Measurements from ENCODE around the gene KIF18B. TPM values are rescaled to one million over a fixed set of nuclear protein-coding genes. Genes with fewer than 3 reads are reported as not detected.
A peak's percentile ranks its signal among the peaks of the same experiment; 100 is the strongest.

Gene KIF18B
- total and polyA plus RNA-seq, 2 of the 13 experiments (the other 11 are each of a cell fraction or from before 2014, with no cell fraction given): 15.2 to 15.3 TPM

DNA sequence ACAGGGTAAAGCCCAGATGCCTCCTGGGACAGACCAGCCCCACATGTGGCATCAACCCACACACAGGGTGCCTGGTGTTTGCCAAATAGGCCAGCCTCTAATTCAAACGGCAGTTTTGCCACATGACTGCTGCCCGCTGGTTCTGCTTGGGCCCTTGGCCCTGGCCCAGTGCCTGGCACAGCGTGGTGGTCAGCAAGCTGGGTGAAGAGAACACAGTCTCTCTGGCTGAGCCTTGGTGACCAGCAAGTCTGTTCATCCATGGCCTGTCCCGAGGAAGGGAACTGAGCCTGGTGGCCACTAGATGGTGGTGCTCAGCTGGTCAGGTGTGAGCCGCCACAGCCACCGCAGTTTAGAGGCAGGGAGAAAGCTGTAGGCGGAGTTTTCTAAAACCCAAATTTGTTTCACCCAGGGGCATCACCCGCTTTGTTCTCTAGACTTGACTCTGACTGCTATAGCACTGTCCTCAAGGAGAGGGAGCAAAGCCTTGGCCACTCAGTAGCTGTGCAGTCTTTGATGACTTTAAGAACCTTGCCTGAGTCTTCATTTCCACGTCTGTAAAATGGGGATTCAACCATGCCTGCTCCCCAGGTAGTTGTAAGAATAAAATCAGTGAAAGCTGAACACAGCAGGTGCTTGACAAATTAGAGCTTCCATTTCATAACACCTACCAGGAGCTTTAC is 27.5 kb downstream of the KIF18B start (continued):
- TF ChIP-seq, protein P1, sequence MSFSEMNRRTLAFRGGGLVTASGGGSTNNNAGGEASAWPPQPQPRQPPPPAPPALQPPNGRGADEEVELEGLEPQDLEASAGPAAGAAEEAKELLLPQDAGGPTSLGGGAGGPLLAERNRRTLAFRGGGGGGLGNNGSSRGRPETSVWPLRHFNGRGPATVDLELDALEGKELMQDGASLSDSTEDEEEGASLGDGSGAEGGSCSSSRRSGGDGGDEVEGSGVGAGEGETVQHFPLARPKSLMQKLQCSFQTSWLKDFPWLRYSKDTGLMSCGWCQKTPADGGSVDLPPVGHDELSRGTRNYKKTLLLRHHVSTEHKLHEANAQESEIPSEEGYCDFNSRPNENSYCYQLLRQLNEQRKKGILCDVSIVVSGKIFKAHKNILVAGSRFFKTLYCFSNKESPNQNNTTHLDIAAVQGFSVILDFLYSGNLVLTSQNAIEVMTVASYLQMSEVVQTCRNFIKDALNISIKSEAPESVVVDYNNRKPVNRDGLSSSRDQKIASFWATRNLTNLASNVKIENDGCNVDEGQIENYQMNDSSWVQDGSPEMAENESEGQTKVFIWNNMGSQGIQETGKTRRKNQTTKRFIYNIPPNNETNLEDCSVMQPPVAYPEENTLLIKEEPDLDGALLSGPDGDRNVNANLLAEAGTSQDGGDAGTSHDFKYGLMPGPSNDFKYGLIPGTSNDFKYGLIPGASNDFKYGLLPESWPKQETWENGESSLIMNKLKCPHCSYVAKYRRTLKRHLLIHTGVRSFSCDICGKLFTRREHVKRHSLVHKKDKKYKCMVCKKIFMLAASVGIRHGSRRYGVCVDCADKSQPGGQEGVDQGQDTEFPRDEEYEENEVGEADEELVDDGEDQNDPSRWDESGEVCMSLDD (CRISPR knock-in tag; IDR thresholded peaks at IDR 0.05; ENCODE audit: borderline replicate concordance): no peak
- TF ChIP-seq ARNT (IDR thresholded peaks at IDR 0.05) (no peak), JUND (CRISPR knock-in tag; IDR thresholded peaks at IDR 0.05) (no peak), ZBTB8A (CRISPR knock-in tag; IDR thresholded peaks at IDR 0.05; ENCODE audit: borderline replicate concordance, low read depth) (no peak), PITX1 (CRISPR knock-in tag; IDR thresholded peaks at IDR 0.05) (no peak), ZNF577 (CRISPR knock-in tag; IDR thresholded peaks at IDR 0.05; ENCODE audit: borderline replicate concordance, low read depth) (no peak), CCDC6 (CRISPR knock-in tag; IDR thresholded peaks at IDR 0.05) (no peak), GABPA (IDR thresholded peaks at IDR 0.05; ENCODE audit: low read depth, low read length) (no peak), GABPA (CRISPR knock-in tag; IDR thresholded peaks at IDR 0.05; ENCODE audit: low read depth) (no peak), THAP11 (CRISPR knock-in tag; IDR thresholded peaks at IDR 0.05) (peak; percentile 46; the same call in 1 of the 2 replicates), LCORL (IDR thresholded peaks at IDR 0.05) (no peak), LCORL (CRISPR knock-in tag; IDR thresholded peaks at IDR 0.05) (peak; percentile 76; the same call in 1 of the 2 replicates), ATRX (CRISPR knock-in tag; IDR thresholded peaks at IDR 0.05; ENCODE audit: borderline replicate concordance) (no peak), ZNF841 (CRISPR knock-in tag; IDR thresholded peaks at IDR 0.05; ENCODE audit: borderline replicate concordance) (no peak), HNF4G (IDR thresholded peaks at IDR 0.05; ENCODE audit: borderline replicate concordance, low read depth, low read length) (no peak), HNF4G (CRISPR knock-in tag; IDR thresholded peaks at IDR 0.05; ENCODE audit: borderline replicate concordance, low read depth) (no peak), ZNF354B (CRISPR knock-in tag; IDR thresholded peaks at IDR 0.05) (no peak)
- TF ChIP-seq, protein P2, sequence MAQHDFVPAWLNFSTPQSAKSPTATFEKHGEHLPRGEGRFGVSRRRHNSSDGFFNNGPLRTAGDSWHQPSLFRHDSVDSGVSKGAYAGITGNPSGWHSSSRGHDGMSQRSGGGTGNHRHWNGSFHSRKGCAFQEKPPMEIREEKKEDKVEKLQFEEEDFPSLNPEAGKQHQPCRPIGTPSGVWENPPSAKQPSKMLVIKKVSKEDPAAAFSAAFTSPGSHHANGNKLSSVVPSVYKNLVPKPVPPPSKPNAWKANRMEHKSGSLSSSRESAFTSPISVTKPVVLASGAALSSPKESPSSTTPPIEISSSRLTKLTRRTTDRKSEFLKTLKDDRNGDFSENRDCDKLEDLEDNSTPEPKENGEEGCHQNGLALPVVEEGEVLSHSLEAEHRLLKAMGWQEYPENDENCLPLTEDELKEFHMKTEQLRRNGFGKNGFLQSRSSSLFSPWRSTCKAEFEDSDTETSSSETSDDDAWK (CRISPR knock-in tag; IDR thresholded peaks at IDR 0.05): no peak
- TF ChIP-seq, protein P3, sequence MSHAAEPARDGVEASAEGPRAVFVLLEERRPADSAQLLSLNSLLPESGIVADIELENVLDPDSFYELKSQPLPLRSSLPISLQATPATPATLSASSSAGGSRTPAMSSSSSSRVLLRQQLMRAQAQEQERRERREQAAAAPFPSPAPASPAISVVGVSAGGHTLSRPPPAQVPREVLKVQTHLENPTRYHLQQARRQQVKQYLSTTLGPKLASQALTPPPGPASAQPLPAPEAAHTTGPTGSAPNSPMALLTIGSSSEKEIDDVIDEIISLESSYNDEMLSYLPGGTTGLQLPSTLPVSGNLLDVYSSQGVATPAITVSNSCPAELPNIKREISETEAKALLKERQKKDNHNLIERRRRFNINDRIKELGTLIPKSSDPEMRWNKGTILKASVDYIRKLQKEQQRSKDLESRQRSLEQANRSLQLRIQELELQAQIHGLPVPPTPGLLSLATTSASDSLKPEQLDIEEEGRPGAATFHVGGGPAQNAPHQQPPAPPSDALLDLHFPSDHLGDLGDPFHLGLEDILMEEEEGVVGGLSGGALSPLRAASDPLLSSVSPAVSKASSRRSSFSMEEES (CRISPR knock-in tag; IDR thresholded peaks at IDR 0.05): no peak
- TF ChIP-seq, protein P4, sequence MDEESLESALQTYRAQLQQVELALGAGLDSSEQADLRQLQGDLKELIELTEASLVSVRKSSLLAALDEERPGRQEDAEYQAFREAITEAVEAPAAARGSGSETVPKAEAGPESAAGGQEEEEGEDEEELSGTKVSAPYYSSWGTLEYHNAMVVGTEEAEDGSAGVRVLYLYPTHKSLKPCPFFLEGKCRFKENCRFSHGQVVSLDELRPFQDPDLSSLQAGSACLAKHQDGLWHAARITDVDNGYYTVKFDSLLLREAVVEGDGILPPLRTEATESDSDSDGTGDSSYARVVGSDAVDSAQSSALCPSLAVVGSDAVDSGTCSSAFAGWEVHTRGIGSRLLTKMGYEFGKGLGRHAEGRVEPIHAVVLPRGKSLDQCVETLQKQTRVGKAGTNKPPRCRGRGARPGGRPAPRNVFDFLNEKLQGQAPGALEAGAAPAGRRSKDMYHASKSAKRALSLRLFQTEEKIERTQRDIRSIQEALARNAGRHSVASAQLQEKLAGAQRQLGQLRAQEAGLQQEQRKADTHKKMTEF (CRISPR knock-in tag; IDR thresholded peaks at IDR 0.05): no peak
- TF ChIP-seq, protein P5, sequence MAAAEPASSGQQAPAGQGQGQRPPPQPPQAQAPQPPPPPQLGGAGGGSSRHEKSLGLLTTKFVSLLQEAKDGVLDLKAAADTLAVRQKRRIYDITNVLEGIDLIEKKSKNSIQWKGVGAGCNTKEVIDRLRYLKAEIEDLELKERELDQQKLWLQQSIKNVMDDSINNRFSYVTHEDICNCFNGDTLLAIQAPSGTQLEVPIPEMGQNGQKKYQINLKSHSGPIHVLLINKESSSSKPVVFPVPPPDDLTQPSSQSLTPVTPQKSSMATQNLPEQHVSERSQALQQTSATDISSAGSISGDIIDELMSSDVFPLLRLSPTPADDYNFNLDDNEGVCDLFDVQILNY (CRISPR knock-in tag; conservative IDR thresholded peaks at IDR 0.05): no peak
- TF ChIP-seq, protein P6, sequence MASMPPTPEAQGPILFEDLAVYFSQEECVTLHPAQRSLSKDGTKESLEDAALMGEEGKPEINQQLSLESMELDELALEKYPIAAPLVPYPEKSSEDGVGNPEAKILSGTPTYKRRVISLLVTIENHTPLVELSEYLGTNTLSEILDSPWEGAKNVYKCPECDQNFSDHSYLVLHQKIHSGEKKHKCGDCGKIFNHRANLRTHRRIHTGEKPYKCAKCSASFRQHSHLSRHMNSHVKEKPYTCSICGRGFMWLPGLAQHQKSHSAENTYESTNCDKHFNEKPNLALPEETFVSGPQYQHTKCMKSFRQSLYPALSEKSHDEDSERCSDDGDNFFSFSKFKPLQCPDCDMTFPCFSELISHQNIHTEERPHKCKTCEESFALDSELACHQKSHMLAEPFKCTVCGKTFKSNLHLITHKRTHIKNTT (CRISPR knock-in tag; IDR thresholded peaks at IDR 0.05): no peak
